Panc1 (cell line): ENCODE measurements around the gene PHF5A. TPM values are rescaled to one million over a fixed set of nuclear protein-coding genes. Genes with fewer than 3 reads are reported as not detected.

Experiments
- ATAC-seq: fragments of 200-7000 bp; cut with Tn5 transposase; 2 replicates; pipeline ENCODE4 v1.9.1; 2020; ENCODE audit warnings: mild to moderate bottlenecking, moderate library complexity
- BruUV-seq: library from RNA; stranded (reverse); fragments of 400-500 nt; replicated peaks from 2 replicates; lab custom pipeline; 2021; lab: Mats Ljungman, UMichigan
- CTCF ChIA-PET: fragments of 300-600 bp; sonication (Branson Sonifier 250); formaldehyde crosslinking; loops from one replicate; lab custom pipeline; 2022; ENCODE audit warnings: antibody characterized with exemption; lab: Charles Lee
- POLR2A ChIA-PET: fragments of 300-600 bp; sonication (Branson Sonifier 250); formaldehyde crosslinking; loops from one replicate; lab custom pipeline; 2022; ENCODE audit warnings: antibody characterized with exemption; lab: Charles Lee
- DNase-seq: peaks from one replicate; pipeline ENCODE4 v3.0.0-alpha.2; 2010; ENCODE audit warnings: low read depth, low spot score
- H3K27ac ChIP-seq: 2 replicates; pipeline ENCODE4 v1.5.1; 2011; ENCODE audit warnings: mild to moderate bottlenecking, low read length, inconsistent platforms
- H3K27me3 ChIP-seq: fragments of 200-500 bp; sonication (Bioruptor generic); 2 replicates; pipeline ENCODE4 v1.6.0; 2014; ENCODE audit warnings: low read length, inconsistent platforms; ENCODE audit not compliant: control insufficient read depth, insufficient read depth
- H3K36me3 ChIP-seq: fragments of 200-500 bp; sonication (Bioruptor generic); 2 replicates; pipeline ENCODE4 v1.5.1; 2014; ENCODE audit warnings: inconsistent platforms, mild to moderate bottlenecking, low read length, moderate library complexity; ENCODE audit not compliant: control insufficient read depth, insufficient read depth
- H3K4me1 ChIP-seq: 2 replicates; pipeline ENCODE4 v1.5.1; 2011; ENCODE audit warnings: inconsistent platforms, mild to moderate bottlenecking, low read length, moderate library complexity; ENCODE audit not compliant: control insufficient read depth, insufficient read depth
- H3K4me3 ChIP-seq, 2 experiments: 2 replicates each; pipeline ENCODE4 v1.5.1; 2011 to 2012; ENCODE audit warnings: low read depth in 2 of 2, low read length in 2 of 2, mild to moderate bottlenecking in 2 of 2, inconsistent platforms in 1 of 2, moderate library complexity in 1 of 2
- H3K9me3 ChIP-seq: fragments of 200-500 bp; sonication (Bioruptor generic); 2 replicates; pipeline ENCODE4 v1.5.1; 2014; ENCODE audit warnings: low read depth, mild to moderate bottlenecking, inconsistent platforms, low read length, moderate library complexity; ENCODE audit not compliant: control insufficient read depth, insufficient read depth
- POLR2AphosphoS5 ChIP-seq: IDR thresholded peaks from 2 replicates; pipeline ENCODE4 v1.6.1; 2012; ENCODE audit warnings: mild to moderate bottlenecking, low read depth, low read length, moderate library complexity
- TCF7L2 ChIP-seq: IDR thresholded peaks from 2 replicates; pipeline ENCODE4 v1.6.1; 2011; ENCODE audit warnings: mild to moderate bottlenecking, low read depth, low read length, inconsistent platforms
- in situ Hi-C: cut with HindIII; loops from 2 replicates; pipeline ENCODE4 v1.10.0; 2016; ENCODE audit warnings: low sequenced_read_pairs, low pct_unique_long_range_greater_than_20kb
- intact Hi-C: fragments of 100-400 bp; cut with micrococcal nuclease; formaldehyde crosslinking; loops from one replicate; pipeline ENCODE4 v1.10.0; 2022; ENCODE audit not compliant: unreplicated experiment
- total RNA-seq: library from RNA; stranded (reverse); gene quantifications from one replicate; pipeline ENCODE4 v1.2.1, GENCODE V29; 2021; ENCODE audit not compliant: unreplicated experiment

PHF5A gene
- total RNA-seq, 1 experiment from 2014 or later = 34.9 TPM

DNA sequence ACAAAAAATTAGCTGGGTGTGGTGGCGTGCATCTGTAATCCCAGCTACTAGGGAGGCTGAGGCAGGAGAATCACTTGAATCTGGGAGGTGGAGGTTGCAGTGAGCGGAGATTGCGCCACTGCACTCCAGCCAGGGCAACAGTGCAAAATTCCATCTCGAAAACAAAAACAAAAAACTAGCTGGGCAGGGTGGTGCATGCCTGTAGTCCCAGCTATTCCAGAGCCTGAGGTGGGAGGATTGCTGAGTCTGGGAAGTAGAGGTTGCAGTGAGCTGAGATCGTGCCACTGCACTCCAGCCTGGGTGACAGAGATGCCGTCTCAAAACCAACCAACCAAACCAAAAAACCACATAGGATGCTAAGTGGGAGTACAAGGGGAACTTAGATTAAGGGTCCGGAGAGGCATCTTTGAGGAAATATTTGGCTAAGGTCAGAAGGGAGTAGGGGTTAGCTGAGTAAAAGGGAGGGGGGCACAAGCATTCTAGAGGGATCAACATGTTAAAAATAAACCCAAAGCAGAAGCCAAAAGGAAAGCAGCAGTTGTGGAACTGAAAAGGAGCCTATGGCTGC, 10.2 kb downstream of the PHF5A start:
- ChIA-PET CTCF (interaction anchor here (0.6 kb wide), 1 partner anchor 10 kb away, joined by 3 read pairs; no protein-coding TSS in a partner anchor), POLR2A (interaction anchor here (0.6 kb wide), 2 partner anchors 10 to 17 kb away, joined by 4 to 10 read pairs; no protein-coding TSS in a partner anchor)
- no TSS peak for BruUV-seq
- Histone ChIP-seq H3K27me3 (no peaks in the 10 kb centered on the region), H3K27ac (no peak overlapping the region), H3K9me3 (no peaks in the 10 kb centered on the region), H3K36me3 (no peaks in the 10 kb centered on the region), H3K4me3 (no peak overlapping the region), H3K4me1 (no peaks in the 10 kb centered on the region)
- ATAC-seq = no peak
- in situ Hi-C loops = no loop called here
- intact Hi-C loops = no loop called here
- TF ChIP-seq POLR2AphosphoS5 (0 out of 2 replicates have a peak, but pooled peaks have one; percentile 13), TCF7L2 (no peak)
- no peak for DNase-seq

DNA sequence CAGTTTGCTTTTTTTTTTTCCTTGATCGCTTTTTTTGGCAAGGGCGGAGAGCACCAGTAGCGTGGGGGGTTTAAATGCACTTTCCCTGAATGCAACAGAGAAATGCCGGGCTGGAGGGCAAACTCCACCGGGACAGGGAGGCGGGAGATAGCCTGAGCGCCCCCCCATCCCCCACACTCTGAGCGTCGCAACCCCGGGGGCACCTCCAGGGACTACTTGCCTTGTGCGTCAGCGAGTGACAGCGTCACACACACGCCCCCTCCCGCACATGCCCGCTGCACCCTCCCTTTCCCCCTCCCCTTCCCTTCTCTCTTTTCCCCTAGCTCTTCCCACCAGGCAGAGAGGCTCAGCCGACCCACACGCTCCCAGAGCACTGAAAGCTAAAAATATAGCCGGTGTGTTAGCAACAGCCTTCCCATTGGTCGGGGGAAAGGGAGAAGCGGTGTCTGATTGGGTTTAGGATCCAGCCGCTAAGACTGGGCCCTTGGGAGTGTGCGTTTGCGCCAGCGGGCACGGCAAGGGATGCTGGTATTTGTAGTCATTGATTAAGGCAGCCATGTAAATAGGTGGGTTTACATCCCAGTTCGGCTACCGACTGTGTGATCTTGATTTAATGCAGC, 20.2 kb downstream of the PHF5A start:
- Histone ChIP-seq H3K4me3 (peak overlapping the region; percentile 81 to 96), H3K27ac (peak overlapping the region; percentile 95), H3K4me1 (no peaks in the 10 kb centered on the region), H3K9me3 (no peaks in the 10 kb centered on the region), H3K36me3 (peaks cover 5% of the 10 kb centered on the region; the same call in 1 of the 2 replicates), H3K27me3 (no peaks in the 10 kb centered on the region)
- CTCF ChIA-PET = interaction anchor here (0.6 kb wide), 5 partner anchors 10 to 1183 kb away, joined by 3 to 5 read pairs (median 4); no protein-coding TSS in a partner anchor
- DNase-seq (peak; percentile 95), ATAC-seq (peak; percentile 87)
- in situ Hi-C loops (no loop called here), intact Hi-C loops (no loop called here)
- TF ChIP-seq TCF7L2 (no peak), POLR2AphosphoS5 (no peak)
- no TSS peak for BruUV-seq
- POLR2A ChIA-PET = interaction anchor here (0.6 to 0.8 kb wide), 6 partner anchors 10 to 497 kb away, joined by 3 to 14 read pairs (median 4); partner anchors contain the start of gene RBX1

DNA sequence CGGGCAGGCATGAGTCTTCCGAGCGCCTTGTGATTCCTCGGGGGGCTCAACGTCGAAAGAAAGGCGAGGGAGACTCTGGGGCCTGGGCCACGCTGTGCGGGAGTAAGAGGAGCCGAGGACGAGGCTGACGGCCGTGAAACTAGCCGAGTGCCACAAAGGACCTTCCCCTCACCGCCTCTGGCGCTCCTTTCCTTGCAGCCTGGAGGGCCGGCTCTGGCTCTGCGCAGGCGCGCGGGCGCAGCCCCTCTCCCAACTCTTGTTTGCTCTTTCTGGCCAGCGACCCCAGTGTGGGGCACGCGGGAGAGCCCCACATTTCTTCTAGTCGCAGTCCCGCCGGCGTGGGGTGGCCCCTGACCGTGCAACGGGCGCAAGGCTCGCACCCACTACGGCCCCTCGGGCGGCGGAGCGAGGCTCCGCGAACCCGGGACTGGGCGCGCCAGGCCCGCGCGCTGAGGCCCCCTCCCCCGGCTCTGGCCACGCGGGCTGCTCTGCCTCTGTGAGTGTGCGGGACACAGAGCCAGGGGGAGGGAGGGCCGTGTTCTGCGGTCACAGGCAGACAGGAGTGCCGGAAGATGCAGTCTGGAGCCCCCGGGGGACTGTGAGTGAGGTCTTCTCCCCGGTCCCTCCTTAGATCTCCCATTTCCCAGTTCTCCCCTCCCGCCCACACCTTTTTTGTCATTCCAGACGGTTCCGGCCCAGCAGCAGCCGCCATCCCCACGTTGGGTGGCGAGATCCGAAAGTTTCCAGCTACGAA, 20.9 kb downstream of the PHF5A start:
- ATAC-seq (peak; percentile 49), DNase-seq (no peak)
- TF ChIP-seq TCF7L2 = no peak
- no peak for TF ChIP-seq POLR2AphosphoS5
- Histone ChIP-seq H3K27me3 (no peaks in the 10 kb centered on the region), H3K4me3 (peak overlapping the region; percentile 81 to 96), H3K9me3 (no peaks in the 10 kb centered on the region), H3K27ac (peak overlapping the region; percentile 95), H3K4me1 (0 out of 2 replicates have a peak, but pooled peaks cover under 1% of the 10 kb centered on the region), H3K36me3 (peaks cover 5% of the 10 kb centered on the region)
- CTCF ChIA-PET = interaction anchor here (0.6 kb wide), 2 partner anchors 18 to 46 kb away, joined by 4 to 5 read pairs; no protein-coding TSS in a partner anchor
- intact Hi-C loops = no loop called here
- POLR2A ChIA-PET = interaction anchor here (1.5 kb wide), 1 partner anchor 21 kb away, joined by 14 read pairs; the partner anchor contains the start of genes ACO2 and PHF5A
- in situ Hi-C loops = no loop called here
- no TSS peak for BruUV-seq
